Ascending aorta (tissue), 2 donors: ENCODE data around the gene TGFBR2. TPM values are rescaled to one million over a fixed set of nuclear protein-coding genes. Genes with fewer than 3 reads are reported as not detected.

ENCODE experiments used
- DNase-seq, 2 donors: peaks; one replicate each; pipeline ENCODE4 v3.0.0-alpha.2; 2019; ENCODE audit warnings: low spot score in 2 of 2
- H3K27ac ChIP-seq, 2 donors: fragments of 200-600 bp; sonication (generic); one replicate each; pipeline ENCODE4 v1.5.1; 2016 to 2017; ENCODE audit warnings: mild to moderate bottlenecking in 1 of 2
- H3K27me3 ChIP-seq: fragments of 200-600 bp; sonication (generic); one replicate; pipeline ENCODE4 v1.5.1; 2017
- H3K36me3 ChIP-seq, 2 donors: fragments of 200-600 bp; sonication (generic); one replicate each; pipeline ENCODE4 v1.5.1; 2016
- H3K4me1 ChIP-seq, 2 donors: fragments of 200-600 bp; sonication (generic); one replicate each; pipeline ENCODE4 v1.5.1; 2016 to 2017; ENCODE audit warnings: mild to moderate bottlenecking in 1 of 2
- H3K4me3 ChIP-seq, 2 donors: fragments of 200-600 bp; sonication (generic); one replicate each; pipeline ENCODE4 v1.5.1; 2016 to 2017; ENCODE audit warnings: mild to moderate bottlenecking in 1 of 2
- H3K9me3 ChIP-seq, 2 donors: fragments of 200-600 bp; sonication (generic); one replicate each; pipeline ENCODE4 v1.5.1; 2016
- intact Hi-C: fragments of 100-400 bp; cut with DNase I; formaldehyde crosslinking; loops from one replicate; pipeline ENCODE4 v1.15.1; 2023
- total RNA-seq: library from RNA; depleted of rRNA; stranded (reverse); fragments of >200 nt; gene quantifications from one replicate; pipeline ENCODE4 v1.1.0, GENCODE V29; 2016
- TF ChIP-seq, protein P1 (sequence below), 3 experiments: fragments of 200-600 bp in 2 of 3; fragments of 450-650 bp in 1 of 3; sonication (generic) in 2 of 3; IDR thresholded peaks; one replicate each; pipeline ENCODE4 v1.5.1; 2016 to 2019; ENCODE audit warnings: antibody characterized with exemption in 3 of 3, mild to moderate bottlenecking in 1 of 3, moderate library complexity in 1 of 3

Gene TGFBR2
- total RNA-seq, 1 donor from 2014 or later = 343 TPM

DNA sequence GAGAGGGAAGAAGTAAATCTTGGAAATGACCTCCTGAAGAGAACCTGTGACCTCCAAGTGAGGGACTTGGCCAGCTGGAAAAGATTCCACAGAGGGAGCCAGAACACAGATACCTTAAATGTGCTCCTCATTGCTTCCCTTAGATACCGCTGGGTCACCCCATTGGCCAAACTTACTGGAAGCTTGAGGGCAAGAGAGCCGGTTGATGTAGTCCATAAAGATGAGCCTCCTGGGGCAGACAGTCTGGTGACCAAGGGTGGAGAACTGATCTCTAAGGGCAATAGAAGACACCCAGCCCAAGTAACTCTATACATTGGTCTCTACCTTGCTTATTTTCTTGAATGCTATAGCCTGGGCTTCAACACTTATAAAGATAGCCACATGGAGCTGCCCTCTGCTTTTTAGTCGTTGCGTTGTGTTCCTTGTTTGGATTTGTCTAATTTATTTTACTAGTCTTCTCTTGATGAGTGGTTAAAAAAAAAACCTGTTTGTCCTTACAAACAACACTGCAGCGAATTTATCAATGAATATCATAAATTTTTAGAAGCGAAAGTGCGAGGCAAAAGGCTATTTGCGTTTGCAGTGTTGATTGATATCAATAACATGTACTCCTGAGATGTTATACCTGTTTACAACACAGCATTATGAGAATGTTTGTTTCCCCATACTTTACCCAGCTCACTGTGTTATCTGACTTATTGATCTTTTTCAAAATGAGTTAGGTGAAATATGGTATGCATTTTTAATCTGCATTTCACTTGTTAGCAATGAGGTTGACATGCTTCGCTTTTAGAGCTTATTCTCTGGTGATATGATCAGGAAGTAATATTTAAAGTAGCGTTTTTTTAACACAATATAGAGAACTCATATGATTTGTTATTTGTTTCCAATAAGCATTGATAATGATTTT lies 31.2 kb downstream of the TGFBR2 start:
- no peaks in the 10 kb centered on the region for H3K9me3 ChIP-seq
- no peak for DNase-seq
- H3K4me3 ChIP-seq = no peak overlapping the region
- H3K27ac ChIP-seq = peak overlapping the region in 1 of 2 donors; percentile 38
- no peaks in the 10 kb centered on the region for H3K36me3 ChIP-seq
- intact Hi-C loops = no loop called here
- no peaks in the 10 kb centered on the region for H3K27me3 ChIP-seq
- peaks cover 9 to 63% of the 10 kb centered on the region in 2 donors for H3K4me1 ChIP-seq
- TF ChIP-seq, protein P1, sequence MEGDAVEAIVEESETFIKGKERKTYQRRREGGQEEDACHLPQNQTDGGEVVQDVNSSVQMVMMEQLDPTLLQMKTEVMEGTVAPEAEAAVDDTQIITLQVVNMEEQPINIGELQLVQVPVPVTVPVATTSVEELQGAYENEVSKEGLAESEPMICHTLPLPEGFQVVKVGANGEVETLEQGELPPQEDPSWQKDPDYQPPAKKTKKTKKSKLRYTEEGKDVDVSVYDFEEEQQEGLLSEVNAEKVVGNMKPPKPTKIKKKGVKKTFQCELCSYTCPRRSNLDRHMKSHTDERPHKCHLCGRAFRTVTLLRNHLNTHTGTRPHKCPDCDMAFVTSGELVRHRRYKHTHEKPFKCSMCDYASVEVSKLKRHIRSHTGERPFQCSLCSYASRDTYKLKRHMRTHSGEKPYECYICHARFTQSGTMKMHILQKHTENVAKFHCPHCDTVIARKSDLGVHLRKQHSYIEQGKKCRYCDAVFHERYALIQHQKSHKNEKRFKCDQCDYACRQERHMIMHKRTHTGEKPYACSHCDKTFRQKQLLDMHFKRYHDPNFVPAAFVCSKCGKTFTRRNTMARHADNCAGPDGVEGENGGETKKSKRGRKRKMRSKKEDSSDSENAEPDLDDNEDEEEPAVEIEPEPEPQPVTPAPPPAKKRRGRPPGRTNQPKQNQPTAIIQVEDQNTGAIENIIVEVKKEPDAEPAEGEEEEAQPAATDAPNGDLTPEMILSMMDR (IDR thresholded peaks at IDR 0.05) = no peak

DNA sequence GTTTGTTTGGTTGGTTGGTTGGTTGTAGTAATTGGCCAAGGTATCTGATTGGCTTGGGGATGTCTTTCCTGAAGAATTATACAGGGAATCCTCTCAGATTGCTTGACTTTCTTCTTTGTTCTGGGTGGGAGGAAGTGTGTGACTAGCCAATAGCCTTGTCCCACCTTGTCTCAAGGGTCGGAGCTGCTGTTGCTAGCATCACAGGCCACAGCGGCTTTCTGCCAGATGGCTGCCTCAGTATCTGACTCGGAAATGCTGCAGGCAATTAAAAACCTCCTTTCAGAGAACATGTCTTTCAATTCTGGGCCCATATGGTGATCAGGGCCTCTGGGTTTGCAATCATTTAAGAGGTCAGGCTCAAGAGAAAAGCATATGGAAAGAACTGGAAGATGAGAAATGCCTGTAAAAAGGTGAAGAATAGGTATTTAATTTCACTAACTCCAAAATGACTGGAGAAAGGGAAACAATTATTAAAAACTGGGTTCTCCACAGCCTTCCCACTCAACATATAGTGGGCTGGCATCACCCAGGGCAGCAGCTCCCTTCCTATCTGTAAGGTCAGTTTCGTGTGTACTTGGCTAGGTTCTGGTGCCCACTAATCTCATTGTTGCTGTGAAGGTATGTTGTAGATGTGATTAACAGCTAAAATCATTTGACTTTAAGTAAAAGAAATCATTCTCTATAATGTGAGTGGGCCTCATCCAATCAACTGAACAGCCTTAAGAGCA lies 32.4 kb downstream of the TGFBR2 start:
- Histone ChIP-seq H3K27ac (peak overlapping the region; percentile 10 to 38), H3K27me3 (no peaks in the 10 kb centered on the region), H3K4me3 (no peak overlapping the region), H3K4me1 (peaks cover 18 to 61% of the 10 kb centered on the region in 2 donors), H3K9me3 (no peaks in the 10 kb centered on the region), H3K36me3 (no peaks in the 10 kb centered on the region)
- intact Hi-C loops = no loop called here
- TF ChIP-seq, protein P1 (IDR thresholded peaks at IDR 0.05) = no peak
- DNase-seq = no peak

DNA sequence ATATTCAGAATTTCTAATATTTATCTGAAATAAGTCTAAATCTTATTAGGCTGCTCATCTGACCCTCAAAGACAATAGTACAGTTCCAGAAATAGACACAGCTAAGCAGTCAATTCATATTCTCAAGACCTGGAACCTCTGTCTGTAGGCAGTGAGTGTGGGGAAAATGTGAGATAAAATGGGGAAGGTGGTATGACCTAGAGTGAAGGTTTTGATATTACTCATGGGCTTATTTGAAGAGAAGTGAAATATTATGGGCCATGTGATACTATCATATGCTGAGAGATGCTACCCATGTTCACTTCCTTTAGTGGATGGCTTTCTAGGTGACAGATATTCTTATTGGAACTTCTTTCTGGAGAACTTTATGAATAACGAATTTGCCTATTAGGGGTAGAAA lies 33.5 kb downstream of the TGFBR2 start:
- Histone ChIP-seq H3K4me3 (no peak overlapping the region), H3K36me3 (peaks cover 0 to 2% of the 10 kb centered on the region in 2 donors), H3K4me1 (peaks cover 16 to 54% of the 10 kb centered on the region in 2 donors), H3K9me3 (no peaks in the 10 kb centered on the region), H3K27me3 (no peaks in the 10 kb centered on the region), H3K27ac (no peak overlapping the region)
- DNase-seq = no peak
- TF ChIP-seq, protein P1 (IDR thresholded peaks at IDR 0.05) = no peak
- intact Hi-C loops = no loop called here

DNA sequence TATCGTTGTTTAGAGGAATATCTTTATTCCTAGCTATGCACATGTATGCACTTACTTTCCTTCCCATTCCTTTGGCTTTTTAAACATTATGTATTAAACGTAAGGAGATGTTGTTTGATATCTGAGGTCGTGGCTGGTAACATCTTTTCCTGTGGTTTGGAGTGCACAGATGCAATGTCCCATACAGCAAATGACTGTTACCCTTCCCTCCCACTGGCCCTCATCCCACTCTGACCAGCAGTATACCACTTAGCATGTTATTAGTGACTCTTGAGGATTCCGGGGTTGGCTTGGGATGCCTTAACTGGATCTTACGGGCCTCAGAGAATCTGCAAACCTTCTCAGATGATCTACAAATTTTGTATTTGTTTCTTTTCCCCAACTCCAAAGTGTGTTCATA lies 34.5 kb downstream of the TGFBR2 start:
- intact Hi-C loops = no loop called here
- Histone ChIP-seq H3K36me3 (peaks cover 7 to 12% of the 10 kb centered on the region in 2 donors), H3K4me3 (no peak overlapping the region), H3K27ac (peak overlapping the region in 1 of 2 donors; percentile 82), H3K27me3 (no peaks in the 10 kb centered on the region), H3K4me1 (peaks cover 11 to 49% of the 10 kb centered on the region in 2 donors), H3K9me3 (no peaks in the 10 kb centered on the region)
- TF ChIP-seq, protein P1 (IDR thresholded peaks at IDR 0.05) = no peak
- DNase-seq = no peak

DNA sequence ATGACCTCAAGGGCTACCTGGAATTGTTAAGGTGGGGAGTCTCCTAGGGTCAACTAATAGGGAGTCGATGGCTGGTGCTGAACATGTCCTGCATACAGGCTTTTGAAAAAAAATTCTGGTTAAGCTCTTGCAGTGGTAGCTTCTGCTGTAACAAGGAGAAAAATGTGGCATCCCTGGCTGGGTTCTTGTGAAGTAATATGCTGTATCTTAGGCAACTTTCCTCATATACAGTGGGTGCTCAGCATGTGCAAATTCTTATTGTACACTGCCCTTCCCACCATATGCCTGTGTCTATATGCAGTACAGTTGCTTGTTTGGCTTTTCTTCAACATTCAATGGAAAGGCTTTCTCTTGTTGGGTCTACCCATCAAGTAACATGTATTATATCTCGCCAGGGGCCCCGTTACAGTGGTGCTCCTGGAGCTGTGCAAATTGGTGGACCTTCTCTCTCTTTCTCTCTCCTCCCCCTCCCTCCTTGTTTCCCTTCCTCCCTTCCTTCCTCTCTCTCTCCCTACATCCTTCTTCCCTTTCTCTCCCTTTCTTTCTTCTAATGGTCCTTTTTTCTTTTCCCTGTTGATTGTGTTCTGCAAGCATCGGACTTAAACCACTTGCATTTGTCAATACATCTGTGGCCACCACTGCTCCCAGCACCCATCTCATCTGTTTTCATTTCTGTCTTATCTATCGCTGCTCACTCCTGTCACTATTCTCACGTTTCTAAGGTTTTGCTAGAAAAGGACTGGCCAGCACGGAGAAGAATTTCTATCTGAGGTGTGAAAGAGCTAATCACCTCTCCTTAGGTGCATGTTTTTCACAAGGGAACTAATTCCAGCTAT lies 35.2 kb downstream of the TGFBR2 start:
- H3K9me3 ChIP-seq = no peaks in the 10 kb centered on the region
- H3K36me3 ChIP-seq = peaks cover 14 to 19% of the 10 kb centered on the region in 2 donors
- no peaks in the 10 kb centered on the region for H3K27me3 ChIP-seq
- TF ChIP-seq, protein P1 (IDR thresholded peaks at IDR 0.05) = no peak
- DNase-seq = no peak
- intact Hi-C loops = no loop called here
- no peak overlapping the region for H3K4me3 ChIP-seq
- peaks cover 11 to 45% of the 10 kb centered on the region in 2 donors for H3K4me1 ChIP-seq
- peak overlapping the region; percentile 67 to 82 for H3K27ac ChIP-seq
